OCI-LY7 (cell line): ENCODE measurements around the gene SLC12A8. TPM values are rescaled to one million over a fixed set of nuclear protein-coding genes. Genes with fewer than 3 reads are reported as not detected.

Experiments used
- BruUV-seq: library from RNA; stranded (reverse); fragments of 400-500 nt; replicated peaks from 2 replicates; lab custom pipeline; 2021; lab: Mats Ljungman, UMichigan
- CTCF ChIA-PET: fragments of 300-600 bp; sonication (Branson Sonifier 250); formaldehyde crosslinking; loops from one replicate; lab custom pipeline; 2022; ENCODE audit warnings: antibody characterized with exemption; ENCODE audit not compliant: unreplicated experiment; lab: Charles Lee
- POLR2A ChIA-PET: fragments of 300-600 bp; sonication (Branson Sonifier 250); formaldehyde crosslinking; loops from one replicate; lab custom pipeline; 2022; ENCODE audit warnings: antibody characterized with exemption; lab: Charles Lee
- DNase-seq: peaks from one replicate; pipeline ENCODE4 v3.0.0-alpha.2; 2015; ENCODE audit warnings: low spot score
- H2AFZ ChIP-seq: fragments of 200-600 bp; sonication (generic), shearing (Covaris generic); 2 replicates; pipeline ENCODE4 v1.6.1; 2014; ENCODE audit warnings: mild to moderate bottlenecking, antibody characterized with exemption, low read length, moderate library complexity
- H3K27ac ChIP-seq: fragments of 200-600 bp; sonication (generic); 2 replicates; pipeline ENCODE4 v1.5.1; 2014; ENCODE audit warnings: mixed run types, low read depth, mild to moderate bottlenecking, moderate library complexity, low read length, inconsistent platforms; ENCODE audit not compliant: poor library complexity, severe bottlenecking
- H3K36me3 ChIP-seq: fragments of 200-600 bp; sonication (generic); 2 replicates; pipeline ENCODE4 v1.6.1; 2014; ENCODE audit warnings: mild to moderate bottlenecking, antibody characterized with exemption, low read length, moderate library complexity, mixed read lengths; ENCODE audit not compliant: insufficient read depth
- H3K4me1 ChIP-seq: fragments of 200-600 bp; sonication (generic); 2 replicates; pipeline ENCODE4 v1.5.1; 2014; ENCODE audit warnings: mild to moderate bottlenecking, low read length; ENCODE audit not compliant: insufficient read depth, poor library complexity, severe bottlenecking
- H3K4me2 ChIP-seq: fragments of 200-600 bp; sonication (generic); 2 replicates; pipeline ENCODE4 v1.6.1; 2014; ENCODE audit warnings: mild to moderate bottlenecking, low read length
- H3K4me3 ChIP-seq: fragments of 200-600 bp; sonication (generic); 2 replicates; pipeline ENCODE4 v1.5.1; 2014; ENCODE audit warnings: mild to moderate bottlenecking, low read depth, low read length; ENCODE audit not compliant: poor library complexity, severe bottlenecking
- H3K79me2 ChIP-seq: fragments of 200-600 bp; sonication (generic); 2 replicates; pipeline ENCODE4 v1.6.1; 2016; ENCODE audit warnings: low read depth, mild to moderate bottlenecking, low read length, moderate library complexity, mixed read lengths; ENCODE audit not compliant: insufficient read depth
- H3K9me2 ChIP-seq: fragments of 200-600 bp; sonication (generic); 2 replicates; pipeline ENCODE4 v1.6.1; 2016; ENCODE audit warnings: mild to moderate bottlenecking, low read length, mixed read lengths; ENCODE audit not compliant: insufficient read depth
- H3K9me3 ChIP-seq: fragments of 200-600 bp; sonication (generic); 2 replicates; pipeline ENCODE4 v1.6.1; 2014; ENCODE audit warnings: mild to moderate bottlenecking, mixed run types, low read length, mixed read lengths
- H4K20me1 ChIP-seq: fragments of 200-600 bp; sonication (generic); 2 replicates; pipeline ENCODE4 v1.6.1; 2014; ENCODE audit warnings: mild to moderate bottlenecking, antibody characterized with exemption, low read length, moderate library complexity, mixed read lengths; ENCODE audit not compliant: insufficient read depth
- CTCF ChIP-seq: fragments of 200-600 bp; sonication (generic); conservative IDR thresholded peaks from 2 replicates; pipeline ENCODE4 v1.5.1; 2014; ENCODE audit warnings: mild to moderate bottlenecking, antibody characterized with exemption, low read length, moderate library complexity, mixed read lengths
- EZH2phosphoT487 ChIP-seq: fragments of 200-600 bp; sonication (generic); IDR thresholded peaks from 2 replicates; pipeline ENCODE4 v1.6.1; 2018; ENCODE audit warnings: low read depth, borderline replicate concordance, mild to moderate bottlenecking, mixed run types, antibody characterized with exemption, low read length, moderate library complexity, mixed read lengths
- intact Hi-C: fragments of 100-400 bp; cut with micrococcal nuclease; formaldehyde crosslinking; loops from one replicate; pipeline ENCODE4 v1.10.0; 2022; ENCODE audit not compliant: unreplicated experiment
- total RNA-seq, 2 experiments: library from RNA; depleted of rRNA in 1 of 2; stranded (reverse); fragments of >200 nt in 1 of 2; shearing (Covaris generic) in 1 of 2; gene quantifications; 2 replicates each; pipeline ENCODE4 v1.2.3, GENCODE V29; 2014 to 2022

Gene SLC12A8
- total RNA-seq, 2 experiments from 2014 or later, result 0.84 to 1.0 TPM

GRCh38 chr3:125052624-125053303 is 159.8 kb downstream of the SLC12A8 start:
- Histone ChIP-seq H3K9me3 (no peaks in the 10 kb centered on the region), H3K4me2 (peak overlapping the region; percentile 37), H3K36me3 (no peaks in the 10 kb centered on the region), H3K27ac (no peak overlapping the region), H3K4me1 (peaks cover 20% of the 10 kb centered on the region), H4K20me1 (no peaks in the 10 kb centered on the region; the same call in 1 of the 2 replicates), H3K4me3 (no peak overlapping the region), H3K9me2 (no peaks in the 10 kb centered on the region), H3K79me2 (no peaks in the 10 kb centered on the region), H2AFZ (no peak overlapping the region; the same call in 1 of the 2 replicates)
- BruUV-seq, result no TSS peak
- DNase-seq, result no peak
- intact Hi-C loops, result loop anchor here (10.0 kb wide), 1 partner anchor 542 kb away; the partner anchor contains the start of gene OSBPL11
- POLR2A ChIA-PET, result interaction anchor here (0.6 to 0.7 kb wide), 2 partner anchors 496 to 504 kb away, joined by 3 to 4 read pairs; no protein-coding TSS in a partner anchor
- no peak for TF ChIP-seq EZH2phosphoT487
- no peak for TF ChIP-seq CTCF
- CTCF ChIA-PET, result no interaction called here

GRCh38 chr3:125051715-125052581 is 160.6 kb downstream of the SLC12A8 start:
- H3K4me1 ChIP-seq, result peaks cover 20% of the 10 kb centered on the region
- peak overlapping the region; percentile 27 for H3K4me3 ChIP-seq

More at GRCh38 chr3:125051715-125052581, 160.6 kb downstream of the SLC12A8 start:
- ChIA-PET CTCF (no interaction called here), POLR2A (interaction anchor here (0.5 to 0.7 kb wide), 3 partner anchors 14 to 505 kb away, joined by 3 to 4 read pairs (median 3); no protein-coding TSS in a partner anchor)
- no peaks in the 10 kb centered on the region for H3K9me2 ChIP-seq
- no peaks in the 10 kb centered on the region; the same call in 1 of the 2 replicates for H4K20me1 ChIP-seq
- H3K9me3 ChIP-seq, result no peaks in the 10 kb centered on the region
- H3K27ac ChIP-seq, result no peak overlapping the region
- intact Hi-C loops, result loop anchor here (10.0 kb wide), 1 partner anchor 543 kb away; the partner anchor contains the start of gene OSBPL11
- BruUV-seq, result no TSS peak
- H3K79me2 ChIP-seq, result no peaks in the 10 kb centered on the region
- no peak overlapping the region; the same call in 1 of the 2 replicates for H2AFZ ChIP-seq
- H3K36me3 ChIP-seq, result no peaks in the 10 kb centered on the region
- H3K4me2 ChIP-seq, result peak overlapping the region; percentile 37
- no peak for TF ChIP-seq EZH2phosphoT487
- no peak for TF ChIP-seq CTCF
- DNase-seq, result peak; percentile 19
